ENCODE measurements around the gene RAD51B. TPM values are rescaled to one million over a fixed set of nuclear protein-coding genes. Genes with fewer than 3 reads are reported as not detected.

Gene RAD51B
- total and polyA plus RNA-seq, 9 of the 15 experiments (the other 6 are each of a cell fraction or from before 2014, with no cell fraction given): 8.5 to 17.3 (median 11.3) TPM

GRCh38 chr14:67875175-67876006 lies 55.8 kb downstream of the RAD51B start:
- Histone ChIP-seq H4K20me1 (replicated peaks; ENCODE audit: control insufficient read depth, insufficient read depth, low read length) (no peaks in the 10 kb centered on the region), H3K4me2 (ENCODE audit: insufficient read depth, low read length) (no peak overlapping the region), H2AFZ (ENCODE audit: low read depth, low read length) (no peak overlapping the region), H3K36me3 (ENCODE audit: control insufficient read depth, insufficient read depth, low read length) (no peaks in the 10 kb centered on the region), H3K9me3 (replicated peaks; ENCODE audit: control insufficient read depth, insufficient read depth, low read depth, low read length) (no peaks in the 10 kb centered on the region), H3K4me1 (replicated peaks in 1 of 2; ENCODE audit: control insufficient read depth in 2 of 2, insufficient read depth in 2 of 2, low read length in 2 of 2) (no peaks in the 10 kb centered on the region), H3K4me3 (no peak overlapping the region), H3K27me3 (ENCODE audit: control insufficient read depth in 2 of 2, insufficient read depth in 2 of 2, low read length in 2 of 2) (no peaks in the 10 kb centered on the region), H3K27ac (ENCODE audit: extremely low read depth, low read depth, low read length) (no peak overlapping the region), H3K9ac (ENCODE audit: insufficient read depth in 1 of 2, low read depth in 2 of 2, low read length in 2 of 2) (no peak overlapping the region), H3K9me1 (ENCODE audit: control insufficient read depth, insufficient read depth, low read length) (no peaks in the 10 kb centered on the region), H3K79me2 (ENCODE audit: control insufficient read depth, insufficient read depth, low read length) (no peaks in the 10 kb centered on the region)
- in situ Hi-C loops (cut with MboI) (no loop called here), intact Hi-C loops (cut with micrococcal nuclease) (no loop called here)
- DNase-seq (ENCODE audit: extremely low read depth in 1 of 4, low spot score in 3 of 4) (no peak), ATAC-seq (no peak), FAIRE-seq (no peak)
- TF ChIP-seq ATF3 (IDR thresholded peaks at IDR 0.05): no peak
- TF ChIP-seq ATF3 (CRISPR knock-in tag; conservative IDR thresholded peaks at IDR 0.05): no peak
- no peak for TF ChIP-seq CUX1 (CRISPR knock-in tag; IDR thresholded peaks at IDR 0.05)
- peak; percentile 19 for TF ChIP-seq PRDM10 (IDR thresholded peaks at IDR 0.05; ENCODE audit: partially characterized antibody)
- ChIA-PET CTCF (ENCODE audit: low intra/inter-chr PET ratio) (no interaction called here), POLR2A (no interaction called here)
- 49% methylated on average over 3 of the region's 3 CpGs for WGBS (ENCODE audit: insufficient coverage, low coverage, missing lambda C conversion rate)
- BruUV-seq (replicated peaks): no TSS peak

All from K562 (cell line).